Gastroesophageal sphincter (tissue), 3 donors: ENCODE results near the gene ADGRG3.

ENCODE experiments used
- CTCF ChIP-seq, 4 experiments: fragments of 200-600 bp in 2 of 4; fragments of 450-650 bp in 2 of 4; sonication (generic) in 1 of 4; IDR thresholded peaks; one replicate each; pipeline ENCODE4 v1.5.1; 2017 to 2019; ENCODE audit warnings: antibody characterized with exemption in 4 of 4, mild to moderate bottlenecking in 2 of 4, moderate library complexity in 2 of 4
- EP300 ChIP-seq: sonication (generic); formaldehyde crosslinking; IDR thresholded peaks from one replicate; pipeline ENCODE4 v1.6.1; 2017; ENCODE audit warnings: antibody characterized with exemption, mild to moderate bottlenecking
- POLR2A ChIP-seq, 2 donors: fragments of 450-650 bp; IDR thresholded peaks; one replicate each; pipeline ENCODE4 v1.6.1; 2017; ENCODE audit warnings: antibody characterized with exemption in 2 of 2, mild to moderate bottlenecking in 2 of 2, moderate library complexity in 1 of 2
- POLR2AphosphoS5 ChIP-seq: sonication (generic); formaldehyde crosslinking; IDR thresholded peaks from one replicate; pipeline ENCODE4 v1.6.1; 2017; ENCODE audit warnings: antibody characterized with exemption

GRCh38 chr16:57630931-57631845 lies 36.9 kb upstream of the ADGRG3 start:
- TF ChIP-seq CTCF (IDR thresholded peaks at IDR 0.05) = no peak
- TF ChIP-seq POLR2A (IDR thresholded peaks at IDR 0.05) = no peak
- no peak for TF ChIP-seq EP300
- TF ChIP-seq POLR2AphosphoS5 = no peak
